ENCODE results near the gene POMGNT2.

DNA sequence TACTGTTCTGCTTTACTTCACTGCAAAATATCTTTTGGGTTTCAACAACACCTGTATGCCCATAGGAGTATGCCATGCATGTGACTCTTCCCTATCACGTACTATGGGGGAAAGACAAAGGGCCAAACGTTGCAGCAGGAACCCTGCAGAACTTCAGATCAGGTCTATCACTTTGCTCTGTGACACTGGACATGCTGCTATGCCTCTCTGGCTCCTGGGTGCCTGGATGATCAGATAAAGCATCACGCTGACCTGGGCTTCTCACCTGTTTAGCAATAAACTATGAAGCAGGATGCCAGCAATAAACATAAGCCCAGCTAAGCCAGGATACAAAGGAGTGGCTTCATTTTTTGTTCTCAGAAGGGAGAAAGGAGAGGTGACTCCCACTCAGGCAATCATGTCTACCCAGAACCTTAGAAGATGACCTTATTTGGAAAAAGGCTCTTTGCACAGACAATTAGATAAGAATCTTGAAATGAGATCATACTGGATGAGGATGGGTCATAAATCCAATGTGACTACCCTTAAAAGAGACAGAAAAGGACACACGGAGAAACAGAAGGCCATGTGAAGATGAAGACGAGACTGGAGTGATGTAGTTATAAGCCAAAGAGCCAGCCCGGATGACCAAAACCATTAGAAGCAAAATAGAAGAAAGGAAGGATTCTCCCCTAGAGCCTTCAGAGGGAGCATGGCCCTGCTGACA lies 19.3 kb downstream of the POMGNT2 start:
- TF ChIP-seq, protein P1, sequence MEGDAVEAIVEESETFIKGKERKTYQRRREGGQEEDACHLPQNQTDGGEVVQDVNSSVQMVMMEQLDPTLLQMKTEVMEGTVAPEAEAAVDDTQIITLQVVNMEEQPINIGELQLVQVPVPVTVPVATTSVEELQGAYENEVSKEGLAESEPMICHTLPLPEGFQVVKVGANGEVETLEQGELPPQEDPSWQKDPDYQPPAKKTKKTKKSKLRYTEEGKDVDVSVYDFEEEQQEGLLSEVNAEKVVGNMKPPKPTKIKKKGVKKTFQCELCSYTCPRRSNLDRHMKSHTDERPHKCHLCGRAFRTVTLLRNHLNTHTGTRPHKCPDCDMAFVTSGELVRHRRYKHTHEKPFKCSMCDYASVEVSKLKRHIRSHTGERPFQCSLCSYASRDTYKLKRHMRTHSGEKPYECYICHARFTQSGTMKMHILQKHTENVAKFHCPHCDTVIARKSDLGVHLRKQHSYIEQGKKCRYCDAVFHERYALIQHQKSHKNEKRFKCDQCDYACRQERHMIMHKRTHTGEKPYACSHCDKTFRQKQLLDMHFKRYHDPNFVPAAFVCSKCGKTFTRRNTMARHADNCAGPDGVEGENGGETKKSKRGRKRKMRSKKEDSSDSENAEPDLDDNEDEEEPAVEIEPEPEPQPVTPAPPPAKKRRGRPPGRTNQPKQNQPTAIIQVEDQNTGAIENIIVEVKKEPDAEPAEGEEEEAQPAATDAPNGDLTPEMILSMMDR (IDR thresholded peaks at IDR 0.05; ENCODE audit: insufficient read depth, low read depth, low read length), result no peak
- TF ChIP-seq EZH2 (IDR thresholded peaks at IDR 0.05; ENCODE audit: insufficient read depth, low read length), result no peak

Data from astrocyte (in vitro differentiated cells and primary cell).